GM21367 (cell line): ENCODE measurements around the gene NDUFS7.

ENCODE experiments used
- ATAC-seq: cut with Tn5 transposase; IDR thresholded peaks from one replicate; pipeline ENCODE4 v1.9.1; 2021; ENCODE audit not compliant: unreplicated experiment

NDUFS7 gene

DNA sequence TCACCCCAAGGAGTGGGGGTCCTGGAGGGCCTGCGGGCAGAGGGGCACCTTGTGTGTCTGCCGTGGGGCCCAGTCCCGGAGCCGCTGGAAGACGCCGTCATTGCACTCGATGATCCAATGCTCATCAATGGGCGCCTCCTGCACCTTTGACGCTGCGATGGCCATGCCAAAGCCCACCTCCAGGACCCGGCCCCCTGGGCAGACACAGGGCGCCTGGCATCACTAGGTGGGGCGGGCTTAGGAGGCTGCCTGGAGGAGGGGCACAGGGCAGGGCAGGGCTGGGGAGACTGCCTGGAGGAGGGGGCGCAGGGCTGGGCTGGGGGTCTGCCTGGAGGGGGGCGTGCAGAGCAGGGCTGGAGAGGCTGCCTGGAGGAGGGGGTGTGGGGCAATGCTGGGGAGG is 16.0 kb downstream of the NDUFS7 start:
- no peak for ATAC-seq

DNA sequence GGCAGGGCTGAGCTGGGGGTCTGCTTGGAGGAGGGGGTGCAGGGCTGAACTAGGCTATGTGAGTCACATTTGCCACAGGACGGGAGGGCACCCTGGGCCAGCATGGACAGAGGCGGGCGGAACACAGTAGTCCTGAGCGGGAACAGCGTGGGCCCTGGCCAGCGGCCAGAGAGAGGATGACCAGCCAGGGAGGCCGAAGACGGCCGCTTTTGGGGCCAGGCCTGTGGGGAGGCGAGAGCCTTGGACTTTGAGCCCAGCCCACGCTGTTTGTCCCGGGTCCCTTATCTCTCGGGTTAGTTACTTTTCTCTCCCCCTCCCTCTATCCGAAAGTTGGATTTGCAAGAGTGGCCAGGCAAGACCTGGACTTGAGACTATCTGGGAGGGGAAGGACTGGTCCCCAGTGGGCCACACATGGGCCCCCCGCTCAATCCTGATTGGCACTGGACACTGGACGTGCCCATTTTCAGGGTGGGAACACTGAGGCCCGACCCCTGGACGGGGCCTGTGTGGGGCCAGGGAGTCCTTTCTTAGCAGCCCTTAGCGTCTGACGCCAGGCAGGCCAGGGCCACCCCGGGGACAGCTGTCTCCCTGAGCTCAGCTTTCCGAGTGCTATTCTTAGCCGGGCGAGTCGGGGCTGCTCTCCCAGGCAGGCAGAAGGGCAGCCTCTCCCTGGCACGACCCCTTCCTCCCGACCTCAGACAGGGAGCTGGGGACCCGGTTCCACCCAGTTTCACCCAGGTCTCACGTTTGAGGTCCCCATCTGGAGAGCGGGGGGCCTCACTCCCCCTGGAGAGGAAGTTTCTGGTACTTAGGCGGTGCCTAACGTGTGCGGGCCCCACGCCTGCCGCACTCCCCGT is 16.8 kb downstream of the NDUFS7 start:
- no peak for ATAC-seq

DNA sequence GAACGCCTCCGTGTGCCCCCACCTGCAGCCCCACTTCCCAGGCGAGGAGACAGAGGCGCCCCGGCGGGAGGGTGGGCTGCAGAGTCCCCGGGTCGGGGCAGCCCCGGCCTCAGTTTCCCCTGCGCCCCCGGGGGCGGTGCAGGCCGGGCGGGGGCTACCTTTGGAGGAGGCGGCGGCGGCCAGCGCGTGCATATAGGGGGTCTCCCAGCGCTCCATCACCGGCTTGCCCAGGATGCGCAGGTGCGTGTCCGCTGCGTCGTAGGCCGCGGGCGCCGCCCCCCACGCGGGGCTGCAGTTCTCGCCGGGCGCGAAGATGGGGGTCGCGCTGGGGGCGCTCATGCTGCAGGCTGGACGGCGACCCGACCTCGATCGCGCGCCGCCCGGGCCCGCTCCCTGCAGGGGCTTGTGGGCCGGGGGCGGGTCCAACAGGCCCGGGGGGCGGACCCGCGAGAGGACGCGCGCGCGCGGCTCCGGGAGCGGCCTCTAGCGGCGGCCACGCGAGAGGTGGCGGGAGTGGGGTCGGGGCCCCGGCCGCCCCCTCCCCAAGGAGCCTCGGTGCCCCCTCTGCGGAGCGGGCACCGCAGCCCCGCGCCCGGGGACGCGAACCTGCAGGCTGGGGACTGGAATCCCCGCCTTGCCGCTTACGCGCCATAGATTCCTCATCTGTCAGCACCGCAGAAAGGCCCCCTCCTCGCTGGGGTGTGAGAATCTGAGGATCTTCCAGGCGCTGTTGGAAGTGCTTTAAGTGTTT is 17.6 kb downstream of the NDUFS7 start, which contains the start of gene GAMT:
GAMT (minus strand) TSS at position 405 of the 751 bp plus-strand sequence; CDS start at position 339, 66 bp downstream.
- no peak for ATAC-seq

DNA sequence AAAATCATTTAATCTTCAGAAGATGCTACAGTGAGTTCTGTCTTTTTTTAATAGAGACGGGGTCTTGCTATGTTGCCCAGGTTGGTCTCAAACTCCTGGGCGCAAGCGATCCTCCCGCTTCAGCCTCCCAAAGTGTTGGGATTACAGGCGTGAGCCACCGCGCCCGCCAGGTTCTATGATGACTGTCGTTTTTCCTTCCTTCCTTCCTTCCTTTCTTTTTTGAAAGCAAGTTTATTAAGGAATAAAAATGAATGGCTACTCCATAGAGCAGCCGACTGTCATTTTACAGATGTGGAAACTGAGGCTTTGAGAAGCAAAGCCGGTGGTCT is 18.1 kb downstream of the NDUFS7 start:
- ATAC-seq: no peak

DNA sequence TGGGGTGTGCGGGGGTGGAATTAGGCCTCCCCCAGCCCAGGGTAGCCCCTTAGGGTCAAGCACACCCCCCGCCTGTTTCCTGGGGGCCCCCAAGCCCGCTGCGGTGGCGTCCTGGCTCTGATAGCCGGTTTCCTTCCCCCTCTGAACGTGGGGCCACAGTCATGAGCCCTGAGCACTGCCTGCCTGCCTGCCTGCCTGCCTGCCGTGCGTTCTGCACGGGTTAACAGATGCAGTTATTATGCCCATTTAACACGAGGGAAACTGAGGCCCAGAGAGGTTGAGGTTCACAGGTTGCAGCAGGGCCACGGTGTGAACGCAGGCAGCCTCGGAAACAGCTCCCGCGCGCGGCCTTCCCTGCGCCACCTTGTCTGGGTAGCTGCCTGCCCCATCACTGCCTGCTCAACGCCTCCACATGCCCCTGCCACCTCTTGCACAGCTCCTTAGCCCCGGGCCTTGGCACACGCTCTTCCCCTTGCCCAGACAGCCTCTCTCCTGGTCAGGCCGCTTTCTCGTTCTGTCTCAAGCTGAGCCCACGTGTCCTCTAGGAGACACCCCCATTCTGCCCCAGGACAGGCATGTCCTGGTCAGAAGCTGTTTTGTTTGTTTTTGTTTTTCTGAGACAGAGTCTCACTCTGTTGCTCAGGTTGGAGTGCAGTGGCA is 18.8 kb downstream of the NDUFS7 start:
- no peak for ATAC-seq

DNA sequence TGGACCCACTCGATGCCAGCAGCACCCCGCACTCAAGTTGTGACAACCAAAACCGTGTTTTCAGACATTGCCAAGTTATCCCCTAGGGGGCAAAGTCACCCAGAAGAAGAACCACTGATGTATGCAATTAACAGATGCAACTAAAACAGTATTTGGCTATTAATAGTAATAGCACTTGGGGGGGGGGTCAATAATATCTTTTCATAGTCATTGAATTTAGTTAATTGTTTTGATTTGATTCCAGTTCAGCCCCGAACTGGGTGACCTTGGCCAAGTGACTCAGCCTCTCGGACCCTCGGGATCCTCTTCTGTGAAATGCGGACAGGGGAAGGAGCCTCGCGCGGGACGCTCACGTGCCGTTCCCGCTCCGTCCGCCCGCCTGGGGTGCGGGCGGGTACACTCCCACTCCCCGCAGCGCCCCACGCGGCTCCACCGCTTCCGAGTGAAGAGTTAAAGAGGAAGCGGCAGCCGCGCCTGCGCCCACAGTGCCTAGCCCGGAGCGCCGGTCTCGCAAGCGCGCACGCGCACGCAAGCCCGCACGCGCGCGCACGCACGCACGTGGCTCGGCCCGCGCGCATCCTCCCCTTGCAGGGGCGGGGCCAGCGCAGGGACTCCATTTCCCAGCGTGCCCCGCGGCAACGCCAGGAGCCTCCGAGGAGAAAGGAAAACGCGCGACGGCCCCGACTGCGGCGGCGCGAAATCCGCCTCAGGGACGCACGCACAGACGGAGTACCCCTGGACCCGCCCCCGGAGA is 23.2 kb downstream of the NDUFS7 start:
- ATAC-seq: peak; percentile 61

DNA sequence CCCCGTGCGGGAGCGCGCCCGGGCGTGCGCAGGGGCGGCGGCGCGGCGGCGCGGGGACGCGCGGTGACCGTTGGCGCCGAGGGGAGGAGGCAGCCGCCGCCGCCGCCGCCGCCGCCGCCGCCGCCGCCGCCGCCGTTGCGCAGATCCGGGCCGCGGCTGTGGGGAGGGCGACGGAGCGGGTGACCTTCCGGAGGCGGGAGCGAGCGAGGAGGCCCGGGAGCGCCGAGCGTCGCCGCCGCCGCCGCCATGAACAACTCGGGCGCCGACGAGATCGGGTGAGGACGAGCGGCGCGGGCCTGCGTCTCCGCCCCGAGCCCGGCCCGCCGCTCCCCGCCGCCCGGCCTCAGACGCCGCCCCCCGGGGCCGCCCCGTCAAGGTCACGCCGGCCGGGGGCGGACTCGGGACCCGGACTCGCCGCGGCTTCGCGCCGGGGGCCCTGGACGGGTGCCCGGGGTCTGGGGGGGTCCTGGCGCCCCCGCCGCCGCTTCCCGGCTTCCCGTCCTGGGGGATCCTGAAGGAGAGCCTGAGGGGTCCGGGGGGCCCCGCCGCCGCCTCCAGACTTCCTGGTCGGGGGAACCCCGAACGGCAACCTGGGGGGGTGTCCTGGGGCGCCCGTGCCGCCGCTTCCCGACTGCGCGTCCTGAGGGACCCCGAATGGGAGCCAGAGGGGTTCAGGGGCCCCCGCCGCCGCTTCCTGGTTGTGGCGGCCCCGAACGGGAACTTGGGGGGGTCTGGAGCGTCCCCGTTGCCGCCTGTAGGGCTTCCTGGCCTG is 24.0 kb downstream of the NDUFS7 start, which contains the start of gene DAZAP1:
DAZAP1 (plus strand) TSS at position 59 of the 772 bp plus-strand sequence; CDS start at position 247, 188 bp downstream.
- ATAC-seq: peak; percentile 20

DNA sequence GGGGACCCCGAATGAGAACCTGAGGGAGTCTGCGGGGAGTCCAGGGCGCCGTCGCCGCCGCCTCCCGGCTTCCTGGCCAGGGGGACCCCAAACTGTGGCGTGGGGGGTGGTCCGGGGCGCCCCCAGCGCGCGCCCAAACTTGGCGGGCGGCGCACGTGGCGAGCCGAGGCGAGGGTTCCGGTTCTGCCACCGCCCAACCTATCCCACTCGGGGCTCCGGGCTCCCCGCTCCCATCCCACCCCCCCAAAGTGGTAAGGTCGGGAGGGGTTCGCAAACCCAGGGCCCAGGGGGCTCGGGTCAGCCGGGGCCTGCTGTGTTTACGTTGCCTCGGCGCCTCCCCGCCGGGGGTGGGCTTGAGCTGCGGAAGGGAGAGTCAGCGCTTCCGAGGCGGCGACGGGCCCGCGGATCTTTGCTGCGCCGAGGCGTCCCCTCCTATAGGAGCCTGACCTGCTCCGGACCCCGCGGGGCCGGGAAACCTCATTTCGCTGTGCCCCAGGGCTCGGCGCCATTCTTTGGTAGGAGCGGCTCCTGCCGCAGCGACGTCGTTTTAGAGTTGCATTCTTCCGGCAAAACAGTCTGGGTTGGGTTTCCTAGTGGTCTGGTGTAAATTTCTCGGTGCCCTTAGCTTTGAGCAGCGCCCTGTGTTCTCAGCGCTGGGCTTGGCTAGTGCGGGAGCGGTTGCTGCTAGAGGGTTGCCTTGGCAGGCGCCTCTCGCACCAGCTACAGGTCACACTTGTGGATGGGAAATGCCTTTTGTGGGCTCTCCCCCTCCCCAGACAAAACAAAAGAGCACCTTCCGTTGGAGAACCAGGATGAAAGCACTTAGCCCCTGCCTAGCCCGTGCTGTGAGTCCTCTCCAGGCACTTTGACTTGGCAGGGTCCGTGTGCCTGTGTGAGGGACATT is 24.8 kb downstream of the NDUFS7 start:
- ATAC-seq: no peak

DNA sequence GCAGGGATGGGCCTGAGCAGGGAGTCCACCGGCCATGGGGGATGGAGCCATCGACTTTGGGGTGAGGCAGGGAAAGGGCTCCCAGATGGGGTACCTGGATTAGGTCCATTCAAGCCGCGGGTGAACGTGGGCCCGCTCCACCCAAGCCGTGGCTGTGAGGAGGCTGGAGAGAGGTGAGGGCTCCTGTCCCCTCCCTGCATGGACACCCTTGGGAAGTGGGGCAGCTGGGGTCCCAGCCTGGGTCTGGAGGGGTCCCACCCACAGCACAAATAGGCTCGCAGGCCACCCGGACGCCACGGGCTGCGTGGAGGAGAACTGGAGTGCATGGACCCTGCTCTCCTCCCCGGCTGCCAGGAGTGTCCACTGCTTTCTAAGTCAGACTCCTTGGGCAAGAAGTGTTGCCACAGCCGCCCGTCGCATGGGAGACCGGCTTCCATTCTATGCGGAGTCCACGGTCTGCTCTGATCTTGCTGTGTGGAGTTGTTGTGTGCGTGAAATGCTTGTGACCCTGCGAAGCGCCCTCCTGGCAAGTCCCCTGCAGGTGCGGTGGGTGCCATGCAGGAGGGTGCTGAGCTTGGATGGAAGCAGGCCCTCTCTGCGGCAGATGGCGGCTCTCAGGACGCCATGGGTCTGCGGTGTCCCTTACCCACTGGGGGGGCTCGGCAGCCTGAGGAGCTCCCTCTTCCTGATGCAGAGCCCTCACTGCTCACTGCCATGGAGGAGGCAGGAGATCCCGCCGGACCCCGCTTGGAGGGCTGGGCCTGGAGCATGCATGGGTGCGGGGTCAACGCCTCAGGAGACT is 25.7 kb downstream of the NDUFS7 start:
- no peak for ATAC-seq

DNA sequence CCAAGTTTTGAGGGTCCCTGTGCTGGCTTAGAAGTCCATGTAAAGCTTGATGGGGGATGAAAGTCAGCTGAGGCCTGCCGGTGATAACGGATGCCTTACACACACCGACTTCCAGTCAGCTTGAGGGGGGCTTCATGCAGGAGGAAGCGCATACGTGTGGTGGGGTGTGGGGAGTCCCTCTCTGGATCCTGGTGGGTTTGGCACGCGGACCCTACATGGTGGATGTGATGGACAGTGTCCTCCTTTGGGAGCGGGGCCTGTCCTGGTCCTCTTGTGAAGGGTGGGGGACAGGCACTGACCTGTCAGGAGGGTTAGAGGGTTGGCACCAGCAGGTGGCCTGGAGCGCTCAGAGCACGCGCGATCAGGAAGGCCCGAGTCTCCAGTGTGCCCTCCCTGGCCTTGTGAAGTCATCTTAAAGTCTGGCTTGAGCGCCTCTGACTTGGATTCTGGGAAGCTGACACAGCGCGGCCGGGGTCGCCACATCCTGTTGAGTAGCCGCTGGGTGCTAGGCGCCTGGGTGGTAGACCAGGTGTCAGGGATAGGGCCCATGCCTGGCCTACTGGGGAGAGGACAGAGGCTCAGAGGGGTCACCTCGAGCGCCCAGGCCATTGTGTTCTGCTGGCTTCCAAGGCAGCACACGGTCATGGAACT is 26.6 kb downstream of the NDUFS7 start:
- ATAC-seq: no peak

DNA sequence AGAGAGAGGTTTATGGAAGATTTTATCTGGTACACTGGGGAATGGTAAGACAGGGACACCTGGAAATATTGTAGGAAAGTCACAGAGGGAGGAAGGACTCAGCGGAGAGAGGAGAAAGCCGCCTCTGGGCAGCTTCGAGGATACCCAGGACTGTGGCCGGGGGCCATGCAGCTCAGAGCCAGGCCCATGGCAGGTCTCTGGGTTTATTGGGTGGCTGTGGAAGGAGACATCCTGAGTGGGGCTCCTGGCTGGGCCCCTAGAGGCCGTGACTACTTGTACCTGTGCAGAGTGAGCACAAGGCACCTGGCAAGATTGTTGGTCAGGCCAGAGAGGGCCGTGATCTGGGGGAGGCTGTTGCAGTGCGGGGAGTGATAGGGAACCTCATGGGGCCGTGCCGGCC is 27.1 kb downstream of the NDUFS7 start:
- no peak for ATAC-seq

DNA sequence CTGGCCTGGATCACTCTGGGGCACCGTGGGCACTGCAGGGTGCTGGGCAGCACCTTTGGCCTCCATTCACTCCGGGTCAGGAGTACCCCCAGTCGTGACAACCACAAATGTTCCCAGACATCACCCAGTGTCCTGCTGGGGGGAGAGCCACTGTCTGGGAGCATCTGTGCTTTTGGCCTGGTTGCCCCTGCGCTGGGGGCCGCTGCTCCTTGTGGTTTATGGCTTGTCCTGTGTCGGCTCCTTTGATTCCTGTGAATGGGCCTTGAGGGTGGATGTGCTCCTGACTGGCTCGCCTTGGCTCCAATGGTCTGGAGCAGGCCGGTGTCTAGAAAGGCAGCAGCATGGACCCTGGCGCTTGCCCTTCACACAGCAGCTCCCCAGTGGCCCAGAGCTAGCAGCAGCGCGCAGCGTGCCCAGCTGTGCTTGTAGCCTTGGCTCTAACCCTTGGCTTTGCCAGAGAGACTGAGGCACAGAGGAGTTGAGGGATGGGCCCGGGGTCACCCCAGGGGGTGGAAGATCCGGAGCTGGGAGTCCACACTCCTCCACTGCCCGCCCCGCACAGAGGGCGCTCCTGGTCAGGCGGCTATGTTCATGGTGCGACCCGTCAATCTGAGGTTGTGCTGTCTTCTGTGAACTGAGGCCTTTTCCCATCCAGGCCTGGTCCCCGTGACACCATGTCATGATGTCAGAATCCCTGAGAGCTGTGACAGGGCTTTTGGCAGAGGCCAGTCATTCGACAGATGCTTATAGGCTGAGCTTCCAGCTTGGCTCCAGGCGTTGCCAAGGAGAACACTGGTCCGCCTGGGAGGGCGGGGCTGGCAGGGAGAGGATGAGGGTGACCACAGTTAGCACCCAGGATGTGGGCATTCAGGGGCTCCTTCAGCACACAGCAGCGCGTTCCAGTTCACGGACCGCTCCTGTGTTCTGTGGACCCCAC is 27.8 kb downstream of the NDUFS7 start:
- ATAC-seq: no peak

DNA sequence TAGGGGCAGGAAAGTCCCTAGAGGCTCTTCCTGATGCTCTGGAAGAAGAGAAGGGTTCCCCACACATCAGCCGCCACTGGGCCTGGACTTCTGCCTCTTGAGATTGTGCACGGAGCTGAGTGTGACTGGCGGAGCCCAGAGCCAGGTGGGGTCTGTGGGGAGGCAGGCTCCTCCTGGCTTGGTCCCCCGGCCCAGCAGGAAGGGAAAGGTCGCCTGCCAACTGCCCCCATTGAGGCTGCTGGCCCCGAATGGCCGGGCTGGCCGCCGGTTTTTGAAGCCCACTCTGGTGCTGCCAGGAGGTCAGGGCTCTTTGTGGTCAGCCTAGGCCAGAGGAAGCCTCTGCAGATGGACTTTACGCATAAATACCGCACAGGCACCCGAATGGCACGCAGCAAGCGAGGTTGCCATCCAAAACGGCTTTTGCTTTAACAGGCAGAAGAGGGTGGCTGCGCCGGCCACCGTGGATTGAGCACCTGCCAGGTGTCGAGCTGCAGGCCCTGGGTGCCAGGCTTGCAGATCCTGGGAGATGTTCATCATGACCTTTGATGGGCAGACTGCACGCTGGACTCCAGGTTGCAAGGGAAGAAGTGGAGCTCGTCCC is 28.7 kb downstream of the NDUFS7 start:
- ATAC-seq: no peak

DNA sequence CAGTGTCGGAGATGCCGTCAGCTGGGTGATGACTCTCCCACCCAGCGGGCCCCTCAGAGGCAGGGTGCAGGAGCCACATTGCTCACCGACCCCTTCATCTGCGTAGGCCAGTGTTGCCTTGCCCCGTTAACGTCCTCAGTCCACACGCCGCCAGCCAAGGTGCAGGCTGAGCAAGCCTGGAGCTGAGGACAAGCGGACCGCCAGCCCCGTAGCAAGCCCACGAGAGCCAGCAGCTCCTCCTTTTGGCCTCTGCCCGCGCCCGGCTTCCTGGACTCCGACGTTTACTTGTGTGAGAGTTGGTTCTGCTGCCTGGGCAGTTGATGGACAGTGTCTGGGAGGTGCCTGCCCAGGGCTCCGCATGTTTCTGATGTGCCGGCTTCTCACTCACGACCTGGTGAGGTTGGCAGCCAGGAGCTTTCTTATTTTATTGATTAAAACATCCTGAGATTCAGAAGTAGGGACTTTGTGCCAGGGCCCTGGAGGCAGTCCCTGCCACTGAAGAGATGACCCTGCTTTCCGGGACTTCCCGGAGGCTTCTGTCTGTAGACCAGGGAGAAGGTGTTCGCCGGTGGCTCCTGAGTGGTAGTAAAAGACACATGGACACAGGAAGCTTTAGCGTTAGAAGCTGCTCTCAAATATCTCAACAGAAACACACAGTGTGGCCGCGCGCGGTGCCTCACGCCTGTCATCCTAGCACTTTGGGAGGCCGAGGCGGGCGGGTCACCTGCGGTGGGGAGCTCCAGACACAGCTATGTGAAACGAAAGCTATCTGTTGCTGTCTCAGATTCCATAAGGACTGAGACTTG is 29.5 kb downstream of the NDUFS7 start:
- ATAC-seq: no peak

DNA sequence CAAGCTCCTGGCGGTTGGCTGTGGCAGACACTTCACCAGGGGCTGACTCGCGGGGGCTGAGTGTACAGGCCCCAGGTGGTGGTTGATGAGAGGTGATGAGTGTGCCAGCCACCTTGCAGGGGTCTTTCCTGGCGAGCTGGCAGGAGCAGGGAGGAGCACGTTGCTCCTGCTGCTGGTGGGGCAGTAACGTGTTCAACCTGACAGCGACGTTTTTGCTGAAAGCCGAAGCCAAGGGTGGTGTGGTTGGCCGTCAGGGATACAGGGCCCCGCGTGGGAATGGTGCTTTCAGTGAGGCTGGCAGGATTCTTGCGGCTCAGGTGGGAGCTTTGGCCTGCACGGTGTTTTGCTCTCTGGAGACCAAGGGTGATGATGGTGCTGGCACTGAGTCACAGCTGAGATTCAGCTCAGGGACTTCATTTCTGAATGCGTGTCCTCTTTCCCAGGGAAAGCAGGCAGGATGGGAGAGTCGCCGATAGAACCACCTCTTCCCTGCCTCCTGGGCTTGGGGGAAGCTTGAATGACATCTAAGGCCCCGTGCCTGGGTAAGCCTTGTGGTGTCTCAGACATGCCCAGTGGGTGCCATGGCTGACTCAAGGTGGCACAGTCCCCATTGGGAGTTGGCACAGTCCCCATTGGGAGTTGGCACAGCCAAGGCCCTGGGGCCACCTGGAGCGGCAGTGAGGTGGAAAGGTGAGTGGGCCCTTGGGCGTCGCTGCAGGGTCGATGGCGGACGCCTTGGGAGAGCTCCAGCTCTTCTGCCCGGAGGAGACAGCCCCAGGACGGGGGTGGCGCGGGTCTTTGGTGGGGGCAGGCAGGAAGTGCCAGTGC is 32.5 kb downstream of the NDUFS7 start:
- ATAC-seq: no peak
